Measurements from ENCODE around the gene SUPT3H. TPM values are rescaled to one million over a fixed set of nuclear protein-coding genes. Genes with fewer than 3 reads are reported as not detected.

Gene SUPT3H
- total RNA-seq, 2 donors from 2014 or later = 5.3 to 9.6 TPM

DNA sequence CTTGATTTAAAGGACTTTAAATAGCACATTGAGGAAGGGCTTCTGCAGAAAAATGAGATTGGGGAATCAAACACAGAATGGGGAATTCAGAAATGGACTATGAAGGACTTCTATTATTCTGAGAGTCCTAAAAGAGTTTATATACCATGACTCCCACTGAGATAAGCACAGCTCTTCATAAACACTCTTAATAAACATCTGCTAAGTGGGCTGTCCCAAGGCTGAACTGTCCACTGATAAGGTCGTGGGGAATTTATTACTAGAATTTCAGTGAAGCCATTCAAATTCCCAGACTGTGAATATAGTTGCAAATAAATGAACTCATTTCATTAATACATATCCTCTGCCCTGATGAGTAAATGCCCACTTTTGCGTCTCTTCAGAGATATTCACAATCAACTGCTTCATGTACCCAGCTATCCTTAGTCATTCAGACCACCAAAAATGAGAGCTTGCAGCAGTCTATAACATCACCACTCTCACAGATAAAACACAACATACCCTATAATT is 517.8 kb downstream of the SUPT3H start:
- H3K36me3 Mint-ChIP-seq = peaks cover 8% of the 10 kb centered on the region
- H3K4me1 Mint-ChIP-seq (ENCODE audit: low read depth in 2 of 2) = no peaks in the 10 kb centered on the region
- peaks cover 5% of the 10 kb centered on the region for H3K9me3 Mint-ChIP-seq
- no peak for ATAC-seq
- H3K4me3 Mint-ChIP-seq = no peak overlapping the region
- DNase-seq (ENCODE audit: low spot score) = no peak
- no peak overlapping the region for H3K27ac Mint-ChIP-seq
- H3K27me3 Mint-ChIP-seq = no peaks in the 10 kb centered on the region

GRCh38 chr6:44858998-44859397 is 518.7 kb downstream of the SUPT3H start:
- Mint-ChIP-seq H3K27me3 (no peaks in the 10 kb centered on the region), H3K4me1 (ENCODE audit: low read depth in 2 of 2) (peaks cover 0 to 4% of the 10 kb centered on the region in 2 donors), H3K4me3 (no peak overlapping the region), H3K36me3 (peaks cover 7% of the 10 kb centered on the region), H3K9me3 (peaks cover 4% of the 10 kb centered on the region), H3K27ac (no peak overlapping the region)
- no peak for ATAC-seq
- DNase-seq (ENCODE audit: low spot score) = no peak

DNA sequence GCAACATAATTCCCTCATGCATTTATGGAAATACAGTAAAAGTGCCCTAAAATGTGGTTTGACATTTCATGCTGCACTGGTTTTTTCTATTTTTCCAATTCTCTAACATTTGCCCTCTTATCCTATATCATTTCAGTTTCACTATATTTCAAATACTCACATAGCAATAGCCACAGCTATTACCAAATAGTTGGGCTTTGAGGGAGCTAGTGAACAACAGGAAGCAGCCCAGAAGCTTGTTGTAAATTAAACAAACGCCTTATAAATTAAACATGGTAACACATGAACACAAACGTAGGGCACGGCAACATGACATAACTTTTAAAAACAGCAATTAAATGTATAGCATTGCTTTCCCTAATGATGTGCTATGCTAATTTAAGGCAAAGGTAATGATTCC is 521.3 kb downstream of the SUPT3H start:
- Mint-ChIP-seq H3K27me3 (no peaks in the 10 kb centered on the region), H3K4me1 (ENCODE audit: low read depth in 2 of 2) (peaks cover 0 to 4% of the 10 kb centered on the region in 2 donors), H3K4me3 (no peak overlapping the region), H3K36me3 (no peaks in the 10 kb centered on the region), H3K9me3 (no peaks in the 10 kb centered on the region), H3K27ac (no peak overlapping the region)
- ATAC-seq (no peak), DNase-seq (ENCODE audit: low spot score) (no peak)

- ATAC-seq (no peak), DNase-seq (ENCODE audit: low spot score) (no peak)
- peaks cover 0 to 4% of the 10 kb centered on the region in 2 donors for H3K4me1 Mint-ChIP-seq (ENCODE audit: low read depth in 2 of 2)
- no peak overlapping the region for H3K4me3 Mint-ChIP-seq
- no peaks in the 10 kb centered on the region for H3K9me3 Mint-ChIP-seq
- no peaks in the 10 kb centered on the region for H3K36me3 Mint-ChIP-seq
- no peaks in the 10 kb centered on the region for H3K27me3 Mint-ChIP-seq
- H3K27ac Mint-ChIP-seq = no peak overlapping the region
These were observed 521.9 kb downstream of the SUPT3H start for GRCh38 chr6:44855562-44856411.

DNA sequence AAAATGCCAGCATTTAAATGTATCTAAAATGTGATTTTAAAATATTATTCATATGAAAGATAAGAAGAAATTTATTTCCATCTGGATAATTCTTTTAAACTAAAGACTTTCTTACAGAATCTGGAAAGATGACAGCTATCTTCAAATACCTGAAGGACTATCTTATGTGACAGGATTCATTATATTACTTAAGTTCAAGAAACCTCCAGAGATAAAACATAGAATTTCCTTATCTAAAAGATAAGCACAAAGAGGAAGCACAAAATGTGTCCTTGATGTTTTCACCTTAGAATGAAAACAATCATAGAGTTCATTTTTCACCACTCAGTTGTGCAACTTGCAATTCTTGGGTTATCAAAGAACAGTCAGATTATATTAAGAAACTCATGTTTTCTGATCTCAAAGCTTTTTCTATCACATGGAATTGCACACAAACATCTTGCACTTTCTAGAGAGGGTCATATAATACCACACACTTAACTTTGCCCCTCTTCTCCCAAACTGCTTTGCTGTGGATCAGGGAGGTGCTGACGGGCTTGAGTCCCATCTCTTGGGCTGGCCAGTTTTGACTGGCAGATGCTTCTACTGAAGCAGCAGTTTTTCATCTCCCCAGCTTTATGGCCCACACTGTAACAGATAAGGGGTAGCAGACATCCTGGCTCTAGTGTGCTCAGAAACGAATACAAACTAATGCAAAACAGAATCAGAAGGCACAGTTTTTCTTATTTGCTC is 522.9 kb downstream of the SUPT3H start:
- ATAC-seq (no peak), DNase-seq (ENCODE audit: low spot score) (no peak)
- Mint-ChIP-seq H3K4me1 (ENCODE audit: low read depth in 2 of 2) (peaks cover 0 to 4% of the 10 kb centered on the region in 2 donors), H3K36me3 (no peaks in the 10 kb centered on the region), H3K4me3 (no peak overlapping the region), H3K27me3 (no peaks in the 10 kb centered on the region), H3K27ac (no peak overlapping the region), H3K9me3 (no peaks in the 10 kb centered on the region)

DNA sequence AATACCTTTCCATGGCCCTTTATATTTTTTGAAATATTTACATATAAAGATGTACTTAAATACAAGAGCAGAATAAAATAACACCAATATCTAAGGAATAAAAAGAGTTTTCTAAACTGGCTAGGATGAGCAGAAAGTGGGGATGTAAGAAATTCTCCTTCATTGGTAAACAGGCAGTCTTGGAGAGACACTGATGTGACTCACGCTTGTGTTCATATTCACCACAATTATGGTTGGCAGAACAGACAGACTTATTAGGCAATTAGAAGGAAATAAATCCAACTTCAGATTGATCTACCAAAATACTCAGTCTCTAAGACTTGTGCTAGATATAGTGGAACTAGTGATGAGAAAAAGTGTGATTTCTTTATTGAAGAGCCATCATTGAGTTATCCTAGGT is 526.6 kb downstream of the SUPT3H start:
- H3K4me1 Mint-ChIP-seq (ENCODE audit: low read depth in 2 of 2) = peaks cover 1 to 6% of the 10 kb centered on the region in 2 donors

DNA sequence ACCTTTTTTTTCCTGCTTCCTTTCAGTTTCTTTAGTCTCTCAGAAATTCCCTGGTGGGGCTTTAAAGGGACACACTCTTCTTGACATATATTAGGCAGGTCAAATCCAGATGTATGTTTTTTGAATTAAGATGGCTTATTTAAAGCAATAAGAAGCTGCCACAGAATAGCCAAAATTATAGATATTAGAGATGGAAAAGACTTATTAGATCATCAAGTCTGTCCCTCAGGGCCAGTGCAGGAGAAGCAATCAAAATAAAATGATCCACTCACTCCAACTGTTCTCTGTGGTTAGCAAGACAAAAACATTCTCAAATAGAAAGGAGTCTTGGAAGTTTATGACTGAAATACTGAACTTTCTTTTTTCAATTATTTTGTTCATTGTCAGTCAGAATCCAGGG is 527.4 kb downstream of the SUPT3H start:
- H3K4me1 Mint-ChIP-seq (ENCODE audit: low read depth in 2 of 2) = peaks cover 3 to 8% of the 10 kb centered on the region in 2 donors
- H3K9me3 Mint-ChIP-seq = no peaks in the 10 kb centered on the region
- no peak for ATAC-seq
- H3K36me3 Mint-ChIP-seq = no peaks in the 10 kb centered on the region
- H3K4me3 Mint-ChIP-seq = no peak overlapping the region
- no peak overlapping the region for H3K27ac Mint-ChIP-seq
- no peak for DNase-seq (ENCODE audit: low spot score)
- no peaks in the 10 kb centered on the region for H3K27me3 Mint-ChIP-seq

More for the DNA sequence above, 526.6 kb downstream of the SUPT3H start:
- DNase-seq (ENCODE audit: low spot score) (no peak), ATAC-seq (no peak)
- Mint-ChIP-seq H3K4me3 (no peak overlapping the region), H3K36me3 (no peaks in the 10 kb centered on the region), H3K27ac (no peak overlapping the region), H3K9me3 (no peaks in the 10 kb centered on the region), H3K27me3 (no peaks in the 10 kb centered on the region)

DNA sequence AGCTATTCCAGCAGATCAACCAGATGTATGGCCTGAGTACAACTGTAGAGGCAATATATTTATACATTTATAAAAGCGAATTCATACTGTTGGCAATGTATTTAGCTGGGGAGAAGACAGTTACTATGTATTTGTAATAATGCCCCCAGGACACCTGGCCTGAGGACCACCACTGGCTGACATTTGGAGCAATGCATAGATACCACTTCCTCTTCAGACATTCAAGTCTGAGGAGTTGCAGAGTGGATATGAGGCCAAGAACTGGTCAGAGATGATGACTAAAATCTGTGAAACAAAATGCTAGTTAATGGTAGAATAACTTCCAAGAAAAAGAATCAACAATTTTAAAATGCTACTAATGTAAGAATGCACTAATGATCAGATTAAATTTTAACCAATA is 527.9 kb downstream of the SUPT3H start:
- no peak overlapping the region for H3K27ac Mint-ChIP-seq
- no peak for DNase-seq (ENCODE audit: low spot score)
- peaks cover 3 to 8% of the 10 kb centered on the region in 2 donors for H3K4me1 Mint-ChIP-seq (ENCODE audit: low read depth in 2 of 2)
- no peaks in the 10 kb centered on the region for H3K9me3 Mint-ChIP-seq
- ATAC-seq = no peak
- H3K4me3 Mint-ChIP-seq = no peak overlapping the region
- no peaks in the 10 kb centered on the region for H3K27me3 Mint-ChIP-seq
- no peaks in the 10 kb centered on the region for H3K36me3 Mint-ChIP-seq

GRCh38 chr6:44843734-44844133 is 534.0 kb downstream of the SUPT3H start:
- no peaks in the 10 kb centered on the region for H3K36me3 Mint-ChIP-seq
- H3K4me1 Mint-ChIP-seq (ENCODE audit: low read depth in 2 of 2) = peaks cover 9 to 11% of the 10 kb centered on the region in 2 donors
- H3K9me3 Mint-ChIP-seq = no peaks in the 10 kb centered on the region
- ATAC-seq (no peak), DNase-seq (ENCODE audit: low spot score) (no peak)
- H3K27me3 Mint-ChIP-seq = no peaks in the 10 kb centered on the region
- no peak overlapping the region for H3K4me3 Mint-ChIP-seq
- H3K27ac Mint-ChIP-seq = no peak overlapping the region

DNA sequence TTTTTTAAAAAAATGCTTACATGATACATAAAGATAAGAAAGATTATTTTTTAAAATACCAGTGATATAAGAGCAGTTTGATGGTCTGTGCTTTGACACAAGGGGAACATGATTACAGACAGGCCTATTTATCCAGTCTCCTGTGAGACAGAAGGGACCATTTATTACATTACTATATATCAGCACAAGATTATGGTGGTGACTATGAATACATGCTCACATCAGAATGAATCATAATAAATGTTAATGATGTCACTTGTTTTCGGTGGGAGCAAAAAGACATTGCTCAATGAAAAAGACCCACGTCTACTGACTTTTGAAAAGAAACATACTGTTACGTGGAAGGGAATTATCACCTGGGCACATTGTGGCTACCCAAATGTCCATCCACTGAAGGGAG is 535.1 kb downstream of the SUPT3H start:
- H3K36me3 Mint-ChIP-seq = no peaks in the 10 kb centered on the region
- H3K27me3 Mint-ChIP-seq = no peaks in the 10 kb centered on the region
- no peak overlapping the region for H3K4me3 Mint-ChIP-seq
- H3K9me3 Mint-ChIP-seq = no peaks in the 10 kb centered on the region
- H3K4me1 Mint-ChIP-seq (ENCODE audit: low read depth in 2 of 2) = peaks cover 9 to 11% of the 10 kb centered on the region in 2 donors
- DNase-seq (ENCODE audit: low spot score) (no peak), ATAC-seq (no peak)
- no peak overlapping the region for H3K27ac Mint-ChIP-seq

DNA sequence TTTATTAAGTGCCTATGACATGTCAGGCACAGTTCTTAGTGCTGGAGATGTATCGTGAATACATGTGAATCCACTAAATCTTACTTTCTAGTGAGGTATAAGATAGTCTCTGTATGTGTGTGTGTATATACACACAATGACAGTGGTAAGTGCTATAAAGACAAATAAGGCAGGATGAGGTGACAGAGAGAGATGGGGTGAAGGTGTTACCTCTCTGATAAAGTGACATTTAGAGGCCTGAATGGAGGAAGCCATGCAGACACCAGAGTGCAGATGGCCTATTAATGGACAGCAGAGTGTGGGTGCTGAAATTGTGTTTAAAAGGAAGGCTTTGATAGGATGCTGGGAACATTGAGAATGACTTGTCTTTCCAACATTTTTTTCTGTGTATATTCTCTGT is 535.9 kb downstream of the SUPT3H start:
- H3K27me3 Mint-ChIP-seq = no peaks in the 10 kb centered on the region
- no peak overlapping the region for H3K4me3 Mint-ChIP-seq
- H3K27ac Mint-ChIP-seq = no peak overlapping the region
- peaks cover 9 to 11% of the 10 kb centered on the region in 2 donors for H3K4me1 Mint-ChIP-seq (ENCODE audit: low read depth in 2 of 2)
- ATAC-seq (no peak), DNase-seq (ENCODE audit: low spot score) (no peak)
- no peaks in the 10 kb centered on the region for H3K9me3 Mint-ChIP-seq
- H3K36me3 Mint-ChIP-seq = no peaks in the 10 kb centered on the region

GRCh38 chr6:44837741-44838140 is 540.0 kb downstream of the SUPT3H start:
- Mint-ChIP-seq H3K9me3 (no peaks in the 10 kb centered on the region), H3K4me3 (no peak overlapping the region), H3K36me3 (no peaks in the 10 kb centered on the region), H3K4me1 (ENCODE audit: low read depth in 2 of 2) (peaks cover 5 to 11% of the 10 kb centered on the region in 2 donors), H3K27ac (no peak overlapping the region), H3K27me3 (no peaks in the 10 kb centered on the region)
- DNase-seq (ENCODE audit: low spot score) = no peak
- no peak for ATAC-seq

DNA sequence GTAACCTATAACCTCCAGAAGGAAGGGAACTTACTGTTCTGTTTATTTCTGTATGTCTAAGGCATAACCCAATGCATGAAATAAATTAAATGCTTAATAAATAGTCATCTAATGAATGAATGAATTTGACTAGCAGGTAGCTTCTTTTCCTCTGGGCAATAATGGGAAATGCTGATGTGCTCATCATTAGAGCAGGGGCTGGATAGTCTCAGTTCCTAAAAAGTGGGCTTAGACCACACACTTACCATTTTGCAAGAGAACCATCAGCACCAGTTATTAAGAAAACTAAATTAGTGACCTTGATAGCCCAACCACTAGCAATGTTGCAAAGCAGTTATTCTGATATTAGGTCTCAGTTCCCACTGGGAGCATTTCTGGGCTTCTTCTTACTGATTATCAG is 540.5 kb downstream of the SUPT3H start:
- no peaks in the 10 kb centered on the region for H3K27me3 Mint-ChIP-seq
- H3K4me3 Mint-ChIP-seq = no peak overlapping the region
- H3K9me3 Mint-ChIP-seq = no peaks in the 10 kb centered on the region
- H3K27ac Mint-ChIP-seq = no peak overlapping the region
- no peak for ATAC-seq
- no peaks in the 10 kb centered on the region for H3K36me3 Mint-ChIP-seq
- H3K4me1 Mint-ChIP-seq (ENCODE audit: low read depth in 2 of 2) = peaks cover 5 to 11% of the 10 kb centered on the region in 2 donors
- no peak for DNase-seq (ENCODE audit: low spot score)

- H3K4me1 Mint-ChIP-seq (ENCODE audit: low read depth in 2 of 2) = peaks cover 14 to 23% of the 10 kb centered on the region in 2 donors
- H3K9me3 Mint-ChIP-seq = no peaks in the 10 kb centered on the region
- ATAC-seq = no peak
- no peak overlapping the region for H3K4me3 Mint-ChIP-seq
- H3K36me3 Mint-ChIP-seq = peaks cover 4% of the 10 kb centered on the region
- no peaks in the 10 kb centered on the region for H3K27me3 Mint-ChIP-seq
- H3K27ac Mint-ChIP-seq = no peak overlapping the region
- no peak for DNase-seq (ENCODE audit: low spot score)
These were observed 544.5 kb downstream of the SUPT3H start for GRCh38 chr6:44833248-44833647.
